HEK293 (cell line): ENCODE measurements around the gene TOR4A.
A peak's percentile ranks its signal among the peaks of the same experiment; 100 is the strongest.

Source experiments
- CTCF ChIP-seq: fragments of 450-650 bp; formaldehyde crosslinking; IDR thresholded peaks from 2 replicates; pipeline ENCODE4 v1.5.1; 2016; ENCODE audit warnings: missing biosample characterization, missing genetic modification characterization
- GLI2 ChIP-seq: fragments of 450-650 bp; formaldehyde crosslinking; IDR thresholded peaks from 2 replicates; pipeline ENCODE4; 2017; ENCODE audit warnings: missing biosample characterization, missing genetic modification characterization, low read depth, borderline replicate concordance
- GLIS1 ChIP-seq: fragments of 450-650 bp; formaldehyde crosslinking; IDR thresholded peaks from 2 replicates; pipeline ENCODE4 v1.5.1; 2016; ENCODE audit warnings: missing biosample characterization, missing genetic modification characterization
- GLIS2 ChIP-seq: fragments of 450-650 bp; formaldehyde crosslinking; IDR thresholded peaks from 2 replicates; pipeline ENCODE4 v1.5.1; 2016; ENCODE audit warnings: missing biosample characterization, missing genetic modification characterization
- IKZF3 ChIP-seq: fragments of 450-650 bp; IDR thresholded peaks from 2 replicates; pipeline ENCODE4 v1.5.0; 2018; ENCODE audit warnings: missing biosample characterization, mild to moderate bottlenecking, missing genetic modification characterization, moderate library complexity
- KLF1 ChIP-seq: fragments of 450-650 bp; formaldehyde crosslinking; IDR thresholded peaks from 2 replicates; pipeline ENCODE4 v1.5.1; 2016; ENCODE audit warnings: missing biosample characterization, missing genetic modification characterization
- KLF10 ChIP-seq: fragments of 450-650 bp; IDR thresholded peaks from 2 replicates; pipeline ENCODE4 v1.5.1; 2018; ENCODE audit warnings: missing biosample characterization, mild to moderate bottlenecking, missing genetic modification characterization
- KLF7 ChIP-seq: fragments of 450-650 bp; formaldehyde crosslinking; IDR thresholded peaks from 2 replicates; pipeline ENCODE4 v1.5.1; 2016; ENCODE audit warnings: missing biosample characterization, missing genetic modification characterization, borderline replicate concordance
- PATZ1 ChIP-seq: fragments of 450-650 bp; formaldehyde crosslinking; IDR thresholded peaks from 2 replicates; pipeline ENCODE4 v1.5.1; 2016; ENCODE audit warnings: missing biosample characterization, missing genetic modification characterization
- SCRT2 ChIP-seq: fragments of 450-650 bp; formaldehyde crosslinking; IDR thresholded peaks from 2 replicates; pipeline ENCODE4 v1.5.1; 2016; ENCODE audit warnings: missing biosample characterization, missing genetic modification characterization
- ZBTB10 ChIP-seq: fragments of 450-650 bp; formaldehyde crosslinking; IDR thresholded peaks from 2 replicates; pipeline ENCODE4 v1.5.1; 2016; ENCODE audit warnings: missing biosample characterization, missing genetic modification characterization
- ZBTB11 ChIP-seq: fragments of 450-650 bp; formaldehyde crosslinking; conservative IDR thresholded peaks from 2 replicates; pipeline ENCODE4 v1.5.1; 2016; ENCODE audit warnings: low read depth, missing biosample characterization, missing genetic modification characterization
- ZBTB20 ChIP-seq: fragments of 450-650 bp; formaldehyde crosslinking; IDR thresholded peaks from 2 replicates; pipeline ENCODE4 v1.5.1; 2016; ENCODE audit warnings: missing biosample characterization, missing genetic modification characterization
- ZBTB48 ChIP-seq: fragments of 450-650 bp; formaldehyde crosslinking; IDR thresholded peaks from 2 replicates; pipeline ENCODE4 v1.5.1; 2016; ENCODE audit warnings: missing biosample characterization, missing genetic modification characterization
- ZIC2 ChIP-seq: fragments of 450-650 bp; formaldehyde crosslinking; IDR thresholded peaks from 2 replicates; pipeline ENCODE4 v1.5.1; 2016; ENCODE audit warnings: missing biosample characterization, missing genetic modification characterization
- ZNF175 ChIP-seq: fragments of 450-650 bp; formaldehyde crosslinking; IDR thresholded peaks from 2 replicates; pipeline ENCODE4 v1.5.1; 2016; ENCODE audit warnings: missing biosample characterization, missing genetic modification characterization
- ZNF18 ChIP-seq: fragments of 450-650 bp; formaldehyde crosslinking; IDR thresholded peaks from 2 replicates; pipeline ENCODE4 v1.5.1; 2016; ENCODE audit warnings: missing biosample characterization, missing genetic modification characterization
- ZNF2 ChIP-seq: fragments of 450-650 bp; formaldehyde crosslinking; IDR thresholded peaks from 2 replicates; pipeline ENCODE4 v1.5.1; 2016; ENCODE audit warnings: missing biosample characterization, missing genetic modification characterization
- ZNF221 ChIP-seq: fragments of 450-650 bp; formaldehyde crosslinking; IDR thresholded peaks from 2 replicates; pipeline ENCODE4 v1.5.1; 2017; ENCODE audit warnings: missing biosample characterization, missing genetic modification characterization, borderline replicate concordance
- ZNF350 ChIP-seq: fragments of 450-650 bp; formaldehyde crosslinking; IDR thresholded peaks from 2 replicates; pipeline ENCODE4 v1.5.0; 2017; ENCODE audit warnings: missing biosample characterization, mild to moderate bottlenecking, missing genetic modification characterization
- ZNF501 ChIP-seq: fragments of 450-650 bp; formaldehyde crosslinking; IDR thresholded peaks from 2 replicates; pipeline ENCODE4 v1.5.1; 2016; ENCODE audit warnings: missing biosample characterization, missing genetic modification characterization
- ZNF529 ChIP-seq: fragments of 450-650 bp; formaldehyde crosslinking; IDR thresholded peaks from 2 replicates; pipeline ENCODE4 v1.5.1; 2017; ENCODE audit warnings: missing genetic modification characterization, missing biosample characterization; ENCODE audit not compliant: insufficient replicate concordance
- ZNF600 ChIP-seq: fragments of 450-650 bp; formaldehyde crosslinking; IDR thresholded peaks from 2 replicates; pipeline ENCODE4 v1.5.1; 2016; ENCODE audit warnings: missing biosample characterization, missing genetic modification characterization
- ZNF626 ChIP-seq: fragments of 450-650 bp; sonication (Bioruptor Pico); formaldehyde crosslinking; IDR thresholded peaks from 2 replicates; pipeline ENCODE4 v1.5.1; 2018; ENCODE audit warnings: missing biosample characterization, missing genetic modification characterization, inconsistent platforms
- ZNF629 ChIP-seq: fragments of 450-650 bp; formaldehyde crosslinking; IDR thresholded peaks from 2 replicates; pipeline ENCODE4 v1.5.1; 2017; ENCODE audit warnings: missing biosample characterization, missing genetic modification characterization
- ZNF660 ChIP-seq: fragments of 450-650 bp; IDR thresholded peaks from 2 replicates; pipeline ENCODE4 v1.5.1; 2018; ENCODE audit warnings: missing biosample characterization, mild to moderate bottlenecking, missing genetic modification characterization

Gene TOR4A

GRCh38 chr9:137243626-137244485 lies 33.7 kb upstream of the TOR4A start (continued):
- TF ChIP-seq ZNF501 (tag by site-specific recombination), result no peak
- no peak for TF ChIP-seq ZNF629
- no peak for TF ChIP-seq ZNF175 (tag by site-specific recombination)
- 0 out of 2 replicates have a peak, but pooled peaks have one; percentile 22 for TF ChIP-seq KLF10
- no peak for TF ChIP-seq GLI2 (tag by site-specific recombination)
- peak; percentile 60; the same call in 1 of the 2 replicates for TF ChIP-seq KLF1 (tag by site-specific recombination)
- TF ChIP-seq ZBTB10, result peak; percentile 54; the same call in 1 of the 2 replicates
- 0 out of 2 replicates have a peak, but pooled peaks have one; percentile 21 for TF ChIP-seq ZNF2 (tag by site-specific recombination)
- no peak for TF ChIP-seq ZNF626 (tag by site-specific recombination)
- TF ChIP-seq PATZ1 (tag by site-specific recombination), result peak; percentile 27; the same call in 1 of the 2 replicates
- TF ChIP-seq ZNF350 (tag by site-specific recombination), result no peak
- TF ChIP-seq ZNF600, result 0 out of 2 replicates have a peak, but pooled peaks have one; percentile 40
- TF ChIP-seq ZBTB11 (tag by site-specific recombination), result peak; percentile 76
- TF ChIP-seq ZIC2 (tag by site-specific recombination), result peak; percentile 91
- no peak; the same call in 1 of the 2 replicates for TF ChIP-seq KLF7 (tag by site-specific recombination)
- peak; percentile 69 for TF ChIP-seq GLIS1 (tag by site-specific recombination)
- no peak for TF ChIP-seq SCRT2 (tag by site-specific recombination)
- 0 out of 2 replicates have a peak, but pooled peaks have one; percentile 45 for TF ChIP-seq ZNF660
- TF ChIP-seq GLIS2, result peak; percentile 81
- TF ChIP-seq CTCF (tag by site-specific recombination), result peak; percentile 41; the same call in 1 of the 2 replicates
- 0 out of 2 replicates have a peak, but pooled peaks have one; percentile 81 for TF ChIP-seq ZNF18 (tag by site-specific recombination)
- peak; percentile 38; the same call in 1 of the 2 replicates for TF ChIP-seq ZBTB20 (tag by site-specific recombination)
- TF ChIP-seq ZNF529 (tag by site-specific recombination), result no peak
- TF ChIP-seq IKZF3 (tag by site-specific recombination), result peak; percentile 15; the same call in 1 of the 2 replicates
- TF ChIP-seq ZBTB48, result peak; percentile 9; the same call in 1 of the 2 replicates
- TF ChIP-seq ZNF221 (tag by site-specific recombination), result no peak
